HCT116 (cell line): ENCODE measurements around the gene AMBRA1.

Source experiments
- EGR1 ChIP-seq: IDR thresholded peaks from 2 replicates; pipeline ENCODE4 v1.6.1; 2012; ENCODE audit warnings: low read depth
- ELF1 ChIP-seq: IDR thresholded peaks from 2 replicates; pipeline ENCODE4 v1.6.1; 2012; ENCODE audit warnings: low read depth, borderline replicate concordance
- EZH2 ChIP-seq: fragments of 200-600 bp; sonication (generic); IDR thresholded peaks from 2 replicates; pipeline ENCODE4 v1.6.1; 2017; ENCODE audit warnings: antibody characterized with exemption, mixed run types
- POLR2A ChIP-seq: IDR thresholded peaks from 2 replicates; pipeline ENCODE4 v1.7.0; 2011; ENCODE audit warnings: borderline replicate concordance; ENCODE audit not compliant: insufficient read depth, insufficient read length; ENCODE audit errors: extremely low read depth
- POLR2AphosphoS5 ChIP-seq: IDR thresholded peaks from 2 replicates; pipeline ENCODE4 v1.6.1; 2011; ENCODE audit warnings: mild to moderate bottlenecking, low read depth, low read length, moderate library complexity
- RAD21 ChIP-seq: IDR thresholded peaks from 2 replicates; pipeline ENCODE4 v1.6.1; 2012; ENCODE audit warnings: low read depth, mild to moderate bottlenecking
- SRF ChIP-seq: IDR thresholded peaks from 2 replicates; pipeline ENCODE4 v1.6.1; 2012; ENCODE audit warnings: low read depth
- TCF7L2 ChIP-seq: IDR thresholded peaks from 2 replicates; pipeline ENCODE4 v1.7.0; 2011; ENCODE audit warnings: borderline replicate concordance, inconsistent platforms; ENCODE audit not compliant: insufficient read depth, insufficient read length; ENCODE audit errors: extremely low read depth
- YY1 ChIP-seq: IDR thresholded peaks from 2 replicates; pipeline ENCODE4 v1.6.1; 2011; ENCODE audit warnings: low read length, low read depth, moderate library complexity, mild to moderate bottlenecking; ENCODE audit not compliant: insufficient replicate concordance; ENCODE audit errors: extremely low read depth
- ZNF274 ChIP-seq: fragments of 200-500 bp; sonication (Bioruptor generic); IDR thresholded peaks from 2 replicates; pipeline ENCODE4 v1.6.1; 2014; ENCODE audit warnings: mild to moderate bottlenecking, low read depth, low read length, inconsistent platforms
- TF ChIP-seq, protein P1 (sequence below): IDR thresholded peaks from 2 replicates; pipeline ENCODE4 v1.6.1; 2012
- TF ChIP-seq, protein P2 (sequence below), 3 experiments: fragments of 200-600 bp in 1 of 3; sonication (generic) in 1 of 3; IDR thresholded peaks in 2 of 3; conservative IDR thresholded peaks in 1 of 3; 2 replicates each; pipeline ENCODE4 v1.5.1; 2012 to 2017; ENCODE audit warnings: low read depth in 2 of 3, low read length in 2 of 3, antibody characterized with exemption in 1 of 3, borderline replicate concordance in 1 of 3, control low read depth in 1 of 3, mild to moderate bottlenecking in 1 of 3, mixed read lengths in 1 of 3, mixed run types in 1 of 3, moderate library complexity in 1 of 3; ENCODE audit not compliant: insufficient read depth in 1 of 3

DNA sequence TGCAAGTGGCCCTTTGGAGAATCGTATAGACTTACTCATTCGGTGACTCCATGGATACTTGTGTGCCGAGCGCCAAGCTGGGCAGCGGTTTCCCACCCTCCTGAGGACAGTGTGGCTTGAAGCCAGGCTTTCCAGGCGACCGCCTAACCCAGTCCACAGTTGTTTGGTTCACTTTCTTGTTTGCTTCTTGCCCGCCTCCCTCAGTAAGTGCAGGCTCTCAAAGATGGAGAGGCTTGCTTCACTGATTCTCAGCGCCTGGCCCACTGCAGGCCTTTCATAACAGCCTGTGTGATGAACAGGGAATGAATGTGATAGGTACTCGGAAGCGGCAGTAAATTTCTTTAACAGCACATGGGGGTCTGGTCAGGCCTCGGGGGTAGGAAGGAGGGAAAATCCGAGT is 223.6 kb downstream of the AMBRA1 start:
- TF ChIP-seq, protein P1, sequence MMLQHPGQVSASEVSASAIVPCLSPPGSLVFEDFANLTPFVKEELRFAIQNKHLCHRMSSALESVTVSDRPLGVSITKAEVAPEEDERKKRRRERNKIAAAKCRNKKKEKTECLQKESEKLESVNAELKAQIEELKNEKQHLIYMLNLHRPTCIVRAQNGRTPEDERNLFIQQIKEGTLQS, result no peak
- TF ChIP-seq EGR1 (no peak), YY1 (no peak), TCF7L2 (no peak), ELF1 (no peak), RAD21 (no peak), ZNF274 (no peak), EZH2 (no peak), POLR2AphosphoS5 (no peak), POLR2A (no peak), SRF (no peak)
- TF ChIP-seq, protein P2, sequence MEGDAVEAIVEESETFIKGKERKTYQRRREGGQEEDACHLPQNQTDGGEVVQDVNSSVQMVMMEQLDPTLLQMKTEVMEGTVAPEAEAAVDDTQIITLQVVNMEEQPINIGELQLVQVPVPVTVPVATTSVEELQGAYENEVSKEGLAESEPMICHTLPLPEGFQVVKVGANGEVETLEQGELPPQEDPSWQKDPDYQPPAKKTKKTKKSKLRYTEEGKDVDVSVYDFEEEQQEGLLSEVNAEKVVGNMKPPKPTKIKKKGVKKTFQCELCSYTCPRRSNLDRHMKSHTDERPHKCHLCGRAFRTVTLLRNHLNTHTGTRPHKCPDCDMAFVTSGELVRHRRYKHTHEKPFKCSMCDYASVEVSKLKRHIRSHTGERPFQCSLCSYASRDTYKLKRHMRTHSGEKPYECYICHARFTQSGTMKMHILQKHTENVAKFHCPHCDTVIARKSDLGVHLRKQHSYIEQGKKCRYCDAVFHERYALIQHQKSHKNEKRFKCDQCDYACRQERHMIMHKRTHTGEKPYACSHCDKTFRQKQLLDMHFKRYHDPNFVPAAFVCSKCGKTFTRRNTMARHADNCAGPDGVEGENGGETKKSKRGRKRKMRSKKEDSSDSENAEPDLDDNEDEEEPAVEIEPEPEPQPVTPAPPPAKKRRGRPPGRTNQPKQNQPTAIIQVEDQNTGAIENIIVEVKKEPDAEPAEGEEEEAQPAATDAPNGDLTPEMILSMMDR (IDR thresholded peaks at IDR 0.05 in 2 of 3, conservative IDR thresholded peaks at IDR 0.05 in 1 of 3; ENCODE audit: borderline replicate concordance in 1 of 3, insufficient read depth in 1 of 3, low read depth in 2 of 3, low read length in 2 of 3), result no peak
